ENCODE measurements around the gene AGXT2. TPM values are rescaled to one million over a fixed set of nuclear protein-coding genes. Genes with fewer than 3 reads are reported as not detected.

AGXT2 gene
- total RNA-seq, 1 experiment from 2014 or later, result not detected

- H3K27ac ChIP-seq (ENCODE audit: insufficient read length, low read depth, low read length), result no peak overlapping the region
- H2AK5ac ChIP-seq (ENCODE audit: insufficient read length, low read length), result no peak overlapping the region
- H3K4me1 ChIP-seq (ENCODE audit: insufficient read depth, low read length), result no peaks in the 10 kb centered on the region
- no peaks in the 10 kb centered on the region for H3K23me2 ChIP-seq (ENCODE audit: insufficient read length, low read depth, low read length, poor library complexity, severe bottlenecking)
- H4K20me1 ChIP-seq (ENCODE audit: control insufficient read depth, insufficient read depth, insufficient read length), result no peaks in the 10 kb centered on the region
- DNase-seq, result no peak
- H4K5ac ChIP-seq (ENCODE audit: insufficient read length, low read depth, low read length), result no peak overlapping the region
- no peak overlapping the region for H2AFZ ChIP-seq (ENCODE audit: low read length)
- H3K27ac Mint-ChIP-seq, result no peak overlapping the region
- no peak overlapping the region for H2BK15ac ChIP-seq (ENCODE audit: low read depth, low read length)
- no peaks in the 10 kb centered on the region for H3K79me1 ChIP-seq (ENCODE audit: insufficient read depth, low read depth, low read length, poor library complexity, severe bottlenecking)
- no CpG with 5 or more reads among the region's 3 CpGs for WGBS (ENCODE audit: extremely low coverage, insufficient read length, low lambda C conversion rate)
- H3K9me3 ChIP-seq (ENCODE audit: control insufficient read depth, low read depth, low read length), result no peaks in the 10 kb centered on the region
- H3K9me3 Mint-ChIP-seq, result peaks cover 0 to 2% of the 10 kb centered on the region in 2 experiments; a peak in 2 of 5 replicates
- no peaks in the 10 kb centered on the region; a peak in 1 of 7 replicates for H3K36me3 Mint-ChIP-seq (ENCODE audit: insufficient read depth in 1 of 3, low read depth in 3 of 3)
- H3K27me3 ChIP-seq (ENCODE audit: insufficient read depth, low read length), result no peaks in the 10 kb centered on the region
- no peak overlapping the region for H2BK20ac ChIP-seq (ENCODE audit: low read depth, low read length, poor library complexity, severe bottlenecking)
- H2BK12ac ChIP-seq (ENCODE audit: insufficient read length, low read depth, low read length), result no peak overlapping the region
- no peak overlapping the region for H3K56ac ChIP-seq (ENCODE audit: insufficient read length, low read depth, low read length)
- H2BK5ac ChIP-seq (ENCODE audit: insufficient read length, low read length), result no peak overlapping the region
- H3K4me3 Mint-ChIP-seq, result no peak overlapping the region
- H3K79me2 ChIP-seq (ENCODE audit: insufficient read depth, low read length), result no peaks in the 10 kb centered on the region
- TF ChIP-seq CTCF (conservative IDR thresholded peaks at IDR 0.05), result no peak
- no peak overlapping the region for H3K18ac ChIP-seq (ENCODE audit: insufficient read length, low read depth, low read length)
- H4K91ac ChIP-seq (ENCODE audit: insufficient read length, low read depth, low read length), result no peak overlapping the region
- no peaks in the 10 kb centered on the region; the same call in none of the 2 replicates for H3K27me3 Mint-ChIP-seq (ENCODE audit: low read depth)
- no peak overlapping the region for H3K9ac ChIP-seq (ENCODE audit: extremely low read depth, insufficient read length, low read length)
- H4K8ac ChIP-seq (replicated peaks; ENCODE audit: insufficient read length, low read depth, low read length), result no peak overlapping the region
- H3K23ac ChIP-seq (ENCODE audit: insufficient read length, low read depth, low read length), result no peak overlapping the region
- H3K4me1 Mint-ChIP-seq, result peaks cover 3 to 5% of the 10 kb centered on the region in 2 experiments
- no peak overlapping the region for H3K4me2 ChIP-seq (ENCODE audit: insufficient read depth, insufficient read length, low read length)
- H3K4ac ChIP-seq (ENCODE audit: low read depth, low read length), result no peak overlapping the region
- no peak overlapping the region for H3T11ph ChIP-seq (ENCODE audit: low read length)
- H3K14ac ChIP-seq (ENCODE audit: insufficient read depth, low read length), result no peak overlapping the region
- H2BK120ac ChIP-seq (ENCODE audit: low read depth, low read length, poor library complexity, severe bottlenecking), result no peak overlapping the region
Measured at GRCh38 chr5:35009657-35010056, 38.1 kb downstream of the AGXT2 start.

Measured in H9 (cell line).